ENCODE results near the gene POLR2F.

GRCh38 chr22:37922191-37922590 is 31.3 kb upstream of the POLR2F start:
- TF ChIP-seq CTCF (conservative IDR thresholded peaks at IDR 0.05 in 1 of 2, IDR thresholded peaks at IDR 0.05 in 1 of 2; ENCODE audit: extremely low read depth in 1 of 2, insufficient read depth in 1 of 2, low read depth in 1 of 2, low read length in 2 of 2) (no peak), EZH2 (IDR thresholded peaks at IDR 0.05; ENCODE audit: borderline replicate concordance, low read length) (no peak)
